ENCODE data around the gene EYA2.

DNA sequence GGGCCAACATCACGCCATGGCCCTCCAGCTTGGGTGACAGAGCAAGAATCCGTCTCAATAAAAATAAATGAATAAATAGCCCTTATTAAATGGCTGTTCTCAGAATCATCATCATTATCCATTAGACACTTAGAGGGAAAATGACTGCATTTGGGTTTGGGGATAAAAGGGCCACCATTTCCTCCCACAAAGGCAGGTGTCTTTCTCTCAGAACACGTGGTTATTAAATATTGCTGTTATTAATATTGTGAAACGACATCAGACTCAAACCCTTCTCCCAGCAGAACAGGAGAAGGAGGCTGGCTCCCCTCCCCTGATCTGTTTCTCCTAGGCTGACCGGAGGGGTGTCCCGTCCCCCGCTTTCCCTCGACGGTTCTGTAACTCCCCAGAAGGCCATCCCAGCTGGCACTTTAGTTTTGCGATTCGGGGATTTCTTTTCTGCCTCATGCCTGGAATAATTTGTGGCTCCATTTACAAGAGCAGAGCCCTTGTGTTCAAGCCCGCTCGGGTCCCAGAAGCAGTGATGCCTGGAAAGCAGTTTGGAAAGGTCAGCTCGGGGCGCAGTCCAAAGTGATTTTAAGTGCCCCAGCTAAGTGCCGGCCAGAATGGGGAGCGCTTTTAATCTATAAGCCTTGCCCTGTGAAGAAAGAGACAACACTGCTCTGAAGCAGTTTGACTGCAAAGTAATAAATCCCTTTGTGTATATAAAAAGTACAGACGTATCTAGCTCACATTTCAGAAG, 41.9 kb downstream of the EYA2 start:
- no peak for TF ChIP-seq CTCF (conservative IDR thresholded peaks at IDR 0.05; ENCODE audit: low read depth, low read length)
- no peak for TF ChIP-seq EZH2 (IDR thresholded peaks at IDR 0.05; ENCODE audit: borderline replicate concordance, low read depth, low read length, poor library complexity, severe bottlenecking)

All from A673 (cell line).